ENCODE results near the gene RND2.
"Not testable (repeated sequence)": the region's sequence is repeated elsewhere in the genome, so short reads cannot be mapped to it uniquely, and the experiment has no call there.

RND2 gene

GRCh38 chr17:43024407-43025289, at the start of gene RND2:
Gene RND2 (plus strand): TSS chr17:43025231. CDS start chr17:43025348, 117 bp downstream.
- peak; percentile 99 for DNase-seq

GRCh38 chr17:42975265-42975664, 49.8 kb upstream of the RND2 start:
- DNase-seq, result no peak

- not testable (repeated sequence) for DNase-seq
Observed at GRCh38 chr17:42975701-42976100, 49.3 kb upstream of the RND2 start.

- DNase-seq, result peak; percentile 89
Observed at GRCh38 chr17:42979511-42980273, 45.3 kb upstream of the RND2 start, which contains the start of gene PTGES3L. Gene PTGES3L (minus strand): TSS chr17:42980080. CDS start chr17:42980053, 27 bp downstream.

- DNase-seq, result peak; percentile 96
Observed at GRCh38 chr17:42980274-42980765, 44.7 kb upstream of the RND2 start, which contains the start of gene RUNDC1. Gene RUNDC1 (plus strand): TSS chr17:42980565. CDS start chr17:42980577, 12 bp downstream.

- peak; percentile 75 for DNase-seq
Observed at GRCh38 chr17:42980766-42981397, 44.1 kb upstream of the RND2 start.

- no peak for DNase-seq
Observed at GRCh38 chr17:42982266-42982665, 42.8 kb upstream of the RND2 start.

GRCh38 chr17:42985225-42985624, 39.8 kb upstream of the RND2 start:
- no peak for DNase-seq

- DNase-seq, result no peak
Observed at GRCh38 chr17:42989141-42989540, 35.9 kb upstream of the RND2 start.

GRCh38 chr17:42989726-42990652, 35.0 kb upstream of the RND2 start:
- no peak for DNase-seq

- DNase-seq, result no peak
Observed at GRCh38 chr17:42991471-42991870, 33.6 kb upstream of the RND2 start.

- no peak for DNase-seq
Observed at GRCh38 chr17:42992872-42993271, 32.2 kb upstream of the RND2 start.

- not testable (repeated sequence) for DNase-seq
Observed at GRCh38 chr17:42993913-42994312, 31.1 kb upstream of the RND2 start.

- peak; percentile 59 for DNase-seq
Observed at GRCh38 chr17:42997390-42997983, 27.5 kb upstream of the RND2 start.

GRCh38 chr17:42997984-42998938, 26.8 kb upstream of the RND2 start, which contains the start of gene RPL27:
Gene RPL27 (plus strand): TSS chr17:42998419. CDS start chr17:42998751, 332 bp downstream.
- DNase-seq, result peak; percentile 100

- no peak for DNase-seq
Observed at GRCh38 chr17:42999003-42999525, 26.0 kb upstream of the RND2 start.

GRCh38 chr17:43000894-43001293, 24.1 kb upstream of the RND2 start:
- DNase-seq, result not testable (repeated sequence)

GRCh38 chr17:43003542-43004172, 21.4 kb upstream of the RND2 start:
- no peak for DNase-seq
